HepG2 (cell line): ENCODE results near the gene OGFOD3. TPM values are rescaled to one million over a fixed set of nuclear protein-coding genes. Genes with fewer than 3 reads are reported as not detected.

ENCODE experiments used
- ATAC-seq: fragments of 200-7000 bp; cut with Tn5 transposase; 3 replicates; pipeline ENCODE4 v1.9.1; 2020; ENCODE audit warnings: mild to moderate bottlenecking, moderate library complexity
- BruUV-seq: library from RNA; stranded (reverse); fragments of 400-500 nt; replicated peaks from 2 replicates; lab custom pipeline; 2021; lab: Mats Ljungman, UMichigan
- CTCF ChIA-PET: fragments of 300-600 bp; formaldehyde crosslinking; extraction: SDS; loops from one replicate; lab custom pipeline; 2021; ENCODE audit warnings: low total read pairs, inconsistent platforms, low intra/inter-chr PET ratio; lab: Yijun Ruan, JAX
- POLR2A ChIA-PET: fragments of 350-600 bp; sonication (Branson Sonifier 250); formaldehyde crosslinking; loops from one replicate; lab custom pipeline; 2020; ENCODE audit warnings: antibody characterized with exemption, inconsistent platforms; lab: Yijun Ruan, JAX
- DNase-seq: peaks from one replicate; pipeline ENCODE4 v3.0.0-alpha.2; 2015; ENCODE audit warnings: low spot score
- FAIRE-seq: peaks from 3 replicates; lab custom pipeline; 2011; peaks lifted over from hg19 to GRCh38; lab: Jason Lieb, UNC
- H2AFZ ChIP-seq: one replicate; pipeline ENCODE4 v1.6.1; 2011; ENCODE audit warnings: low read length, inconsistent platforms
- H3K27ac ChIP-seq: fragments of 300-600 bp; 3 replicates; pipeline ENCODE4 v1.8.0; 2011; ENCODE audit warnings: mixed run types, mild to moderate bottlenecking, mixed read lengths, low read length, inconsistent platforms; ENCODE audit not compliant: insufficient read depth; ENCODE audit errors: extremely low read length
- H3K27me3 ChIP-seq, 2 experiments: fragments of 200-600 bp in 1 of 2; 2 replicates in 1 of 2; 3 replicates in 1 of 2; pipeline versions ENCODE4 v1.6.0 to v1.8.0; 2011; ENCODE audit warnings: low read length in 2 of 2, mild to moderate bottlenecking in 2 of 2, moderate library complexity in 2 of 2, inconsistent platforms in 1 of 2; ENCODE audit not compliant: insufficient read depth in 2 of 2, control insufficient read depth in 1 of 2
- H3K36me3 ChIP-seq, 2 experiments: fragments of 200-600 bp in 1 of 2; replicated peaks in 1 of 2; 2 replicates in 1 of 2; 3 replicates in 1 of 2; pipeline versions ENCODE4 v1.5.1 to v1.8.0; 2011; ENCODE audit warnings: low read length in 2 of 2, inconsistent platforms in 1 of 2; ENCODE audit not compliant: insufficient read depth in 2 of 2, control insufficient read depth in 1 of 2
- H3K4me1 ChIP-seq: 2 replicates; pipeline ENCODE4 v1.5.1; 2012; ENCODE audit warnings: low read length, inconsistent platforms; ENCODE audit not compliant: insufficient read depth
- H3K4me2 ChIP-seq: 2 replicates; pipeline ENCODE4 v1.6.0; 2011; ENCODE audit warnings: low read depth, low read length, inconsistent platforms
- H3K4me3 ChIP-seq, 3 experiments: fragments of 200-600 bp in 1 of 3; sonication (generic), shearing (Covaris generic) in 1 of 3; replicated peaks in 1 of 3; 2 replicates each; pipeline ENCODE4 v1.5.1; 2011 to 2016; ENCODE audit warnings: low read length in 3 of 3, inconsistent platforms in 2 of 3, low read depth in 2 of 3, mild to moderate bottlenecking in 2 of 3, control low read depth in 1 of 3, mixed read lengths in 1 of 3; ENCODE audit not compliant: insufficient read depth in 1 of 3
- H3K79me2 ChIP-seq: one replicate; pipeline ENCODE4 v1.6.1; 2011; ENCODE audit warnings: low read length, inconsistent platforms; ENCODE audit not compliant: insufficient read depth
- H3K9ac ChIP-seq: 2 replicates; pipeline ENCODE4 v1.6.0; 2011; ENCODE audit warnings: mild to moderate bottlenecking, low read depth, low read length, inconsistent platforms; ENCODE audit not compliant: insufficient read depth
- H3K9me3 ChIP-seq: 2 replicates; pipeline ENCODE4 v1.5.1; 2012; ENCODE audit warnings: mild to moderate bottlenecking, low read length
- H4K20me1 ChIP-seq: 2 replicates; pipeline ENCODE4 v1.6.0; 2011; ENCODE audit warnings: inconsistent platforms, mild to moderate bottlenecking, low read length, moderate library complexity; ENCODE audit not compliant: insufficient read depth
- ARHGAP35 ChIP-seq: sonication (generic); formaldehyde crosslinking; IDR thresholded peaks from 2 replicates; pipeline ENCODE4 v1.9.0; 2022; ENCODE audit warnings: mild to moderate bottlenecking, inconsistent platforms, moderate library complexity, missing genetic modification reagents, borderline replicate concordance
- CENPX ChIP-seq: sonication (generic); formaldehyde crosslinking; IDR thresholded peaks from 2 replicates; pipeline ENCODE4 v1.9.0; 2021; ENCODE audit warnings: mild to moderate bottlenecking, missing genetic modification reagents, moderate library complexity
- FOXM1 ChIP-seq: sonication (generic); formaldehyde crosslinking; IDR thresholded peaks from 2 replicates; pipeline ENCODE4 v1.5.0; 2020; ENCODE audit warnings: missing genetic modification reagents
- KAT2B ChIP-seq: fragments of 150-350 bp; IDR thresholded peaks from 2 replicates; pipeline ENCODE4 v1.6.1; 2014; ENCODE audit warnings: low read depth, low read length, borderline replicate concordance
- PHF8 ChIP-seq: sonication (generic); formaldehyde crosslinking; IDR thresholded peaks from 2 replicates; pipeline ENCODE4 v1.5.0; 2020; ENCODE audit warnings: missing genetic modification reagents
- TMF1 ChIP-seq: sonication (generic); formaldehyde crosslinking; IDR thresholded peaks from 2 replicates; pipeline ENCODE4 v1.8.1; 2022; ENCODE audit warnings: low read depth, missing genetic modification reagents
- ZNF136 ChIP-seq: sonication (generic); formaldehyde crosslinking; IDR thresholded peaks from 2 replicates; pipeline ENCODE4 v1.8.1; 2022; ENCODE audit warnings: low read depth, mild to moderate bottlenecking, moderate library complexity, missing genetic modification reagents
- ZNF724P ChIP-seq: sonication (generic); formaldehyde crosslinking; IDR thresholded peaks from 2 replicates; pipeline ENCODE4 v1.8.0; 2022; ENCODE audit warnings: missing genetic modification reagents, borderline replicate concordance
- WGBS: methylation state at CpG from one replicate; pipeline ENCODE4 v1.1.6; 2017; ENCODE audit warnings: low lambda C conversion rate; 5-methylcytosine and 5-hydroxymethylcytosine counted together
- in situ Hi-C: cut with HindIII; loops from 2 replicates; pipeline ENCODE4 v1.10.0; 2017; ENCODE audit warnings: low pct_unique_long_range_greater_than_20kb; ENCODE audit not compliant: extremely low pct_ligation_motif_present
- intact Hi-C: fragments of 100-400 bp; cut with micrococcal nuclease; formaldehyde crosslinking; loops from one replicate; pipeline ENCODE4 v1.10.0; 2022; ENCODE audit not compliant: unreplicated experiment
- polyA plus RNA-seq, 8 experiments: library from polyadenylated mRNA; depleted of rRNA in 3 of 8; stranded (reverse) in 7 of 8; unstranded in 1 of 8; fragments of >200 nt; fragmentation: Illumina TruSeq in 4 of 8; extraction: Trizol in 4 of 8; gene quantifications; 2 replicates each; pipeline versions ENCODE4 v1.2.1 to v1.2.3, GENCODE V29; 2011 to 2016; ENCODE audit warnings: low read depth in 4 of 8, missing spikeins in 1 of 8, mixed read lengths in 1 of 8; ENCODE audit not compliant: insufficient read depth in 1 of 8
- total RNA-seq, 5 experiments: library from RNA; depleted of rRNA; stranded (reverse); fragments of >200 nt; fragmentation: Illumina TruSeq; extraction: Trizol; gene quantifications; 2 replicates each; pipeline ENCODE4 v1.2.3, GENCODE V29; 2016; ENCODE audit warnings: low read depth in 1 of 5
- TF ChIP-seq, protein P1 (sequence below): IDR thresholded peaks from 2 replicates; pipeline ENCODE4 v1.6.1; 2016; ENCODE audit warnings: missing compliant biosample characterization, missing genetic modification reagents, borderline replicate concordance
- TF ChIP-seq, protein P2 (sequence below): sonication (generic); formaldehyde crosslinking; IDR thresholded peaks from 2 replicates; pipeline ENCODE4 v1.8.1; 2023; ENCODE audit warnings: mild to moderate bottlenecking, missing genetic modification reagents, borderline replicate concordance

Gene OGFOD3
- total and polyA plus RNA-seq, 2 of the 13 experiments (the other 11 are each of a cell fraction or from before 2014, with no cell fraction given) = 40.0 to 42.1 TPM

DNA sequence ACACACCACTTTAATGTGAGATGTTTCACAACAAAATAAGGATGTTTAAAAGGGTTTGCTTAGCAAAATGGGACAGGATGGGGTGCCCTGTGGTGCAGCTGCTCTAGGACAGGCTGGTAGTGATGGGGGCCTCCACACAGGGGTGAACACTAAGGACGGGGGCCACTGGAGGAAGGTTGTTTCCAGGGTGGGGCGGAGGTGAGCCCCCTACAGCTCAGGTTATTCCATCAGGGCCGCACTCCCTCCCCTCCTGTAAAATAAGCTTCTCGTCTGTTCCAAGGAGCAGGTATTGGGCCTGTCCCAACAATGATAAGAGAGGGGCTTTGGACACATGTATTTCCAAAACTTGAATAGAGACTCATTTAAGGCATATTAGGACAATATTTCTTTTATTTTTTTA is 2.1 kb downstream of the OGFOD3 start:
- ChIA-PET CTCF (interaction anchor here (5.0 kb wide), 1 partner anchor 63 kb away, joined by 41 read pairs; no protein-coding TSS in a partner anchor), POLR2A (interaction anchor here (0.6 kb wide), 1 partner anchor 78 kb away, joined by 3 read pairs; no protein-coding TSS in a partner anchor)
- Histone ChIP-seq H3K36me3 (peaks cover 2 to 25% of the 10 kb centered on the region in 2 experiments; a peak in 3 of 5 replicates), H4K20me1 (peaks cover 22% of the 10 kb centered on the region; the same call in 1 of the 2 replicates), H3K27me3 (no peaks in the 10 kb centered on the region; a peak in 1 of 5 replicates), H3K79me2 (peaks cover 8% of the 10 kb centered on the region), H3K4me1 (peaks cover 38% of the 10 kb centered on the region), H3K4me2 (no peak overlapping the region), H3K9me3 (no peaks in the 10 kb centered on the region), H3K9ac (no peak overlapping the region), H3K4me3 (no peak overlapping the region), H2AFZ (no peak overlapping the region), H3K27ac (no peak overlapping the region)
- 93% methylated on average over 4 of the region's 4 CpGs for WGBS
- ATAC-seq (no peak), FAIRE-seq (no peak), DNase-seq (no peak)
- TF ChIP-seq ZNF136 (CRISPR knock-in tag) (no peak), FOXM1 (CRISPR knock-in tag) (no peak), PHF8 (CRISPR knock-in tag) (no peak), CENPX (CRISPR knock-in tag) (no peak), TMF1 (no peak), KAT2B (no peak), ZNF724P (CRISPR knock-in tag) (no peak), ARHGAP35 (CRISPR knock-in tag) (no peak)
- TF ChIP-seq, protein P1, sequence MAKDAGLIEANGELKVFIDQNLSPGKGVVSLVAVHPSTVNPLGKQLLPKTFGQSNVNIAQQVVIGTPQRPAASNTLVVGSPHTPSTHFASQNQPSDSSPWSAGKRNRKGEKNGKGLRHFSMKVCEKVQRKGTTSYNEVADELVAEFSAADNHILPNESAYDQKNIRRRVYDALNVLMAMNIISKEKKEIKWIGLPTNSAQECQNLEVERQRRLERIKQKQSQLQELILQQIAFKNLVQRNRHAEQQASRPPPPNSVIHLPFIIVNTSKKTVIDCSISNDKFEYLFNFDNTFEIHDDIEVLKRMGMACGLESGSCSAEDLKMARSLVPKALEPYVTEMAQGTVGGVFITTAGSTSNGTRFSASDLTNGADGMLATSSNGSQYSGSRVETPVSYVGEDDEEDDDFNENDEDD (CRISPR knock-in tag) = no peak
- TF ChIP-seq, protein P2, sequence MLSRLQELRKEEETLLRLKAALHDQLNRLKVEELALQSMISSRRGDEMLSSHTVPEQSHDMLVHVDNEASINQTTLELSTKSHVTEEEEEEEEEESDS (CRISPR knock-in tag) = no peak
- intact Hi-C loops = no loop called here
- in situ Hi-C loops = no loop called here
- BruUV-seq = no TSS peak
